H9 (cell line): ENCODE results near the gene HP. TPM values are rescaled to one million over a fixed set of nuclear protein-coding genes. Genes with fewer than 3 reads are reported as not detected.

Source experiments
- DNase-seq: peaks from one replicate; pipeline ENCODE4 v3.0.0-alpha.2; 2017
- H2AFZ ChIP-seq: one replicate; pipeline ENCODE4 v1.6.1; 2013; ENCODE audit warnings: mild to moderate bottlenecking, low read length, control low read depth, moderate library complexity
- H2AK5ac ChIP-seq: 2 replicates; pipeline ENCODE4 v1.6.1; 2013; ENCODE audit warnings: low read length, control low read depth, mixed read lengths; ENCODE audit not compliant: insufficient read length
- H2BK120ac ChIP-seq: one replicate; pipeline ENCODE4 v1.6.1; 2013; ENCODE audit warnings: low read depth, mild to moderate bottlenecking, low read length, control low read depth, inconsistent platforms; ENCODE audit not compliant: poor library complexity, severe bottlenecking
- H2BK12ac ChIP-seq: 2 replicates; pipeline ENCODE4 v1.6.1; 2013; ENCODE audit warnings: low read length, control low read depth, mixed read lengths, low read depth; ENCODE audit not compliant: insufficient read length
- H2BK15ac ChIP-seq: 2 replicates; pipeline ENCODE4 v1.6.1; 2013; ENCODE audit warnings: low read depth, low read length, control low read depth
- H2BK20ac ChIP-seq: one replicate; pipeline ENCODE4 v1.6.1; 2013; ENCODE audit warnings: low read depth, mild to moderate bottlenecking, low read length, control low read depth, inconsistent platforms; ENCODE audit not compliant: poor library complexity, severe bottlenecking
- H2BK5ac ChIP-seq: 2 replicates; pipeline ENCODE4 v1.6.1; 2013; ENCODE audit warnings: low read length, control low read depth, mixed read lengths; ENCODE audit not compliant: insufficient read length
- H3K14ac ChIP-seq: 2 replicates; pipeline ENCODE4 v1.6.1; 2013; ENCODE audit warnings: low read length, control low read depth; ENCODE audit not compliant: insufficient read depth
- H3K18ac ChIP-seq: 2 replicates; pipeline ENCODE4 v1.6.1; 2013; ENCODE audit warnings: low read depth, mild to moderate bottlenecking, mixed read lengths, low read length, control low read depth; ENCODE audit not compliant: insufficient read length
- H3K23ac ChIP-seq: 2 replicates; pipeline ENCODE4 v1.6.1; 2013; ENCODE audit warnings: low read length, control low read depth, mixed read lengths, low read depth; ENCODE audit not compliant: insufficient read length
- H3K23me2 ChIP-seq: 2 replicates; pipeline ENCODE4 v1.6.1; 2013; ENCODE audit warnings: low read depth, mild to moderate bottlenecking, mixed read lengths, low read length, control low read depth; ENCODE audit not compliant: insufficient read length, poor library complexity, severe bottlenecking
- H3K27ac ChIP-seq: 2 replicates; pipeline ENCODE4 v1.5.1; 2013; ENCODE audit warnings: low read length, control low read depth, mixed read lengths, low read depth; ENCODE audit not compliant: insufficient read length
- H3K27me3 ChIP-seq: 2 replicates; pipeline ENCODE4 v1.6.1; 2013; ENCODE audit warnings: low read length, control low read depth, inconsistent platforms; ENCODE audit not compliant: insufficient read depth
- H3K4ac ChIP-seq: 2 replicates; pipeline ENCODE4 v1.6.1; 2013; ENCODE audit warnings: low read depth, mild to moderate bottlenecking, control low read depth, inconsistent platforms, low read length, moderate library complexity
- H3K4me1 ChIP-seq: 2 replicates; pipeline ENCODE4 v1.6.1; 2013; ENCODE audit warnings: low read length, control low read depth, inconsistent platforms; ENCODE audit not compliant: insufficient read depth
- H3K4me2 ChIP-seq: 2 replicates; pipeline ENCODE4 v1.6.1; 2013; ENCODE audit warnings: low read length, control low read depth, mixed read lengths; ENCODE audit not compliant: insufficient read length, insufficient read depth
- H3K56ac ChIP-seq: 2 replicates; pipeline ENCODE4 v1.6.1; 2013; ENCODE audit warnings: low read depth, mild to moderate bottlenecking, mixed read lengths, low read length, control low read depth; ENCODE audit not compliant: insufficient read length
- H3K79me1 ChIP-seq: 2 replicates; pipeline ENCODE4 v1.6.1; 2013; ENCODE audit warnings: low read depth, mild to moderate bottlenecking, moderate library complexity, low read length, control low read depth, inconsistent platforms; ENCODE audit not compliant: insufficient read depth, poor library complexity, severe bottlenecking
- H3K79me2 ChIP-seq: 2 replicates; pipeline ENCODE4 v1.6.1; 2013; ENCODE audit warnings: low read length, control low read depth, inconsistent platforms; ENCODE audit not compliant: insufficient read depth
- H3K9ac ChIP-seq: 2 replicates; pipeline ENCODE4 v1.6.1; 2013; ENCODE audit warnings: low read length, control low read depth, mixed read lengths; ENCODE audit not compliant: insufficient read length; ENCODE audit errors: extremely low read depth
- H3K9me3 ChIP-seq: one replicate; pipeline ENCODE4 v1.6.1; 2013; ENCODE audit warnings: low read depth, low read length, inconsistent platforms; ENCODE audit not compliant: control insufficient read depth
- H3T11ph ChIP-seq: one replicate; pipeline ENCODE4 v1.6.1; 2013; ENCODE audit warnings: mild to moderate bottlenecking, low read length, control low read depth, inconsistent platforms
- H4K20me1 ChIP-seq: one replicate; pipeline ENCODE4 v1.6.1; 2013; ENCODE audit not compliant: control insufficient read depth, insufficient read length, insufficient read depth
- H4K5ac ChIP-seq: 2 replicates; pipeline ENCODE4 v1.6.1; 2013; ENCODE audit warnings: low read depth, mild to moderate bottlenecking, mixed read lengths, low read length, control low read depth; ENCODE audit not compliant: insufficient read length
- H4K8ac ChIP-seq: replicated peaks from 2 replicates; pipeline ENCODE4 v1.6.1; 2013; ENCODE audit warnings: low read length, control low read depth, mixed read lengths, low read depth; ENCODE audit not compliant: insufficient read length
- H4K91ac ChIP-seq: 2 replicates; pipeline ENCODE4 v1.6.1; 2013; ENCODE audit warnings: low read depth, mild to moderate bottlenecking, moderate library complexity, mixed read lengths, low read length, control low read depth; ENCODE audit not compliant: insufficient read length
- H3K27ac Mint-ChIP-seq, 3 experiments: 2 replicates in 2 of 3; 3 replicates in 1 of 3; pipeline ENCODE4 v1.8.0; 2020 to 2021; ENCODE audit warnings: mixed read lengths in 3 of 3, mild to moderate bottlenecking in 1 of 3, moderate library complexity in 1 of 3
- H3K27me3 Mint-ChIP-seq: 2 replicates; pipeline ENCODE4 v1.8.0; 2021; ENCODE audit warnings: low read depth, mild to moderate bottlenecking, moderate library complexity, mixed read lengths
- H3K36me3 Mint-ChIP-seq, 3 experiments: 2 replicates in 2 of 3; 3 replicates in 1 of 3; pipeline ENCODE4 v1.8.0; 2020 to 2021; ENCODE audit warnings: low read depth in 3 of 3, mixed read lengths in 3 of 3; ENCODE audit not compliant: insufficient read depth in 1 of 3
- H3K4me1 Mint-ChIP-seq, 2 experiments: 2 replicates each; pipeline ENCODE4 v1.8.0; 2020; ENCODE audit warnings: mixed read lengths in 2 of 2
- H3K4me3 Mint-ChIP-seq, 2 experiments: 2 replicates in 1 of 2; 3 replicates in 1 of 2; pipeline ENCODE4 v1.8.0; 2020 to 2021; ENCODE audit warnings: mild to moderate bottlenecking in 2 of 2, mixed read lengths in 2 of 2, moderate library complexity in 1 of 2
- H3K9me3 Mint-ChIP-seq, 2 experiments: 2 replicates in 1 of 2; 3 replicates in 1 of 2; pipeline ENCODE4 v1.8.0; 2020; ENCODE audit warnings: mild to moderate bottlenecking in 2 of 2, mixed read lengths in 2 of 2, moderate library complexity in 1 of 2
- WGBS: extraction: QIAGEN DNeasy Blood & Tissue Kit; methylation state at CpG from one replicate; pipeline ENCODE4 v1.1.7; 2013; ENCODE audit warnings: missing lambda C conversion rate, low lambda C conversion rate, mixed read lengths; ENCODE audit not compliant: insufficient read length; ENCODE audit errors: extremely low coverage; 5-methylcytosine and 5-hydroxymethylcytosine counted together
- total RNA-seq: library from RNA; stranded (reverse); gene quantifications from 2 replicates; pipeline ENCODE4 v1.2.1, GENCODE V29; 2021
- TF ChIP-seq, protein P1 (sequence below): fragments of 200-600 bp; sonication (generic); conservative IDR thresholded peaks from 3 replicates; pipeline ENCODE4 v1.8.0; 2021; ENCODE audit warnings: antibody characterized with exemption, mild to moderate bottlenecking

The HP gene
- total RNA-seq, 1 experiment from 2014 or later = not detected

DNA sequence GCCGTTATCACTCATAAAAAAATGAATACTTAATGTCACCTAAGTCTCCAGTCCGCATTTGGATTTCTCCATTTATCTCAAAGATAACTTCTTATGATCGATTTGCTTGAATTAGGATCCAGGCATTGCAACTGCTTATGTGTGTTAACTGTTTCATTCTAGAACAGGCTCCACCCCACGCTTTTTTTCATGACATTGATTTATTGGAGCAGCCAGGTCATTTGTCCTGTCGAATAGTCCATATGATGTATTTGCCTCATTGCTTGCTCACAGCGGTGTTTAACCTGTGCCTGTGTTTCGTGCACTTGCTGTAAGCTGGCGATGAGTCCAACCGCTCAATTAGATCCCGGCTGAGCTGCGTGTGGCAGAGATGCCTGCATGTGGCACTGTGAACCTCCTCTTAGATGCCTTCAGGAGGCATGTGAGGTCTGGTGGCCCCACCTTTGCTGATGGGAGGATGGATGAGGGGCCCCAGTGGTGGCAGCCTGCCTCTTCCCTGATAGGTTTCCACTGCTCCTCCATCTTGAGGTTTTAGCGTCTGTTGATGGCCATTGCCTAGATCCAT lies 55.7 kb downstream of the HP start:
- H2AK5ac ChIP-seq = no peak overlapping the region
- no peak overlapping the region for H4K5ac ChIP-seq
- no peaks in the 10 kb centered on the region for H3K4me1 ChIP-seq
- H3K27me3 ChIP-seq = no peaks in the 10 kb centered on the region
- no peak overlapping the region for H3K4me2 ChIP-seq
- H2BK12ac ChIP-seq = no peak overlapping the region
- H3K27ac ChIP-seq = no peak overlapping the region
- no peak overlapping the region for H3K23ac ChIP-seq
- H2BK15ac ChIP-seq = no peak overlapping the region
- H3K9me3 Mint-ChIP-seq = no peaks in the 10 kb centered on the region
- H3K23me2 ChIP-seq = no peaks in the 10 kb centered on the region
- H3K4me1 Mint-ChIP-seq = no peaks in the 10 kb centered on the region
- H3K9me3 ChIP-seq = no peaks in the 10 kb centered on the region
- no peak overlapping the region for H2AFZ ChIP-seq
- no peak overlapping the region for H3K4me3 Mint-ChIP-seq
- H3K18ac ChIP-seq = no peak overlapping the region
- no CpG with 5 or more reads among the region's 12 CpGs for WGBS
- no peak overlapping the region for H2BK20ac ChIP-seq
- no peak overlapping the region for H2BK5ac ChIP-seq
- H3K36me3 Mint-ChIP-seq = peaks cover 32 to 75% (median 74%) of the 10 kb centered on the region in 3 experiments
- TF ChIP-seq, protein P1, sequence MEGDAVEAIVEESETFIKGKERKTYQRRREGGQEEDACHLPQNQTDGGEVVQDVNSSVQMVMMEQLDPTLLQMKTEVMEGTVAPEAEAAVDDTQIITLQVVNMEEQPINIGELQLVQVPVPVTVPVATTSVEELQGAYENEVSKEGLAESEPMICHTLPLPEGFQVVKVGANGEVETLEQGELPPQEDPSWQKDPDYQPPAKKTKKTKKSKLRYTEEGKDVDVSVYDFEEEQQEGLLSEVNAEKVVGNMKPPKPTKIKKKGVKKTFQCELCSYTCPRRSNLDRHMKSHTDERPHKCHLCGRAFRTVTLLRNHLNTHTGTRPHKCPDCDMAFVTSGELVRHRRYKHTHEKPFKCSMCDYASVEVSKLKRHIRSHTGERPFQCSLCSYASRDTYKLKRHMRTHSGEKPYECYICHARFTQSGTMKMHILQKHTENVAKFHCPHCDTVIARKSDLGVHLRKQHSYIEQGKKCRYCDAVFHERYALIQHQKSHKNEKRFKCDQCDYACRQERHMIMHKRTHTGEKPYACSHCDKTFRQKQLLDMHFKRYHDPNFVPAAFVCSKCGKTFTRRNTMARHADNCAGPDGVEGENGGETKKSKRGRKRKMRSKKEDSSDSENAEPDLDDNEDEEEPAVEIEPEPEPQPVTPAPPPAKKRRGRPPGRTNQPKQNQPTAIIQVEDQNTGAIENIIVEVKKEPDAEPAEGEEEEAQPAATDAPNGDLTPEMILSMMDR = no peak
- no peaks in the 10 kb centered on the region for H3K27me3 Mint-ChIP-seq
- H3K4ac ChIP-seq = no peak overlapping the region
- H2BK120ac ChIP-seq = no peak overlapping the region
- H3K14ac ChIP-seq = no peak overlapping the region
- H3T11ph ChIP-seq = no peak overlapping the region
- no peaks in the 10 kb centered on the region for H3K79me1 ChIP-seq
- no peak for DNase-seq
- H3K79me2 ChIP-seq = no peaks in the 10 kb centered on the region
- no peak overlapping the region for H3K27ac Mint-ChIP-seq
- no peaks in the 10 kb centered on the region for H4K20me1 ChIP-seq
- H4K91ac ChIP-seq = no peak overlapping the region
- H3K56ac ChIP-seq = no peak overlapping the region
- no peak overlapping the region for H4K8ac ChIP-seq
- H3K9ac ChIP-seq = no peak overlapping the region

Other genes starting within 250 kb of the HP start
- gene AP1G1, start 245.7 kb upstream of the HP start, total RNA-seq = 79.2 and 83.1 TPM in 2 replicates
- gene ATXN1L, start 208.5 kb upstream of the HP start, total RNA-seq = 30.1 and 30.3 TPM in 2 replicates
- 11.6 and 12.5 TPM in 2 replicates for gene ZNF821, start 170.3 kb upstream of the HP start, total RNA-seq
- gene IST1, start 159.0 kb upstream of the HP start, total RNA-seq = 263 and 264 TPM in 2 replicates
- not detected in 2 replicates for gene PKD1L3, start 54.1 kb upstream of the HP start, total RNA-seq
- 16.4 and 18.8 TPM in 2 replicates for gene DHODH, start 45.8 kb upstream of the HP start, total RNA-seq
- gene HPR, start 8.7 kb downstream of the HP start, total RNA-seq = not detected in 2 replicates
- gene TXNL4B, start 39.1 kb downstream of the HP start, total RNA-seq = 9.9 and 10.3 TPM in 2 replicates
- 60.5 and 64.2 TPM in 2 replicates for gene DHX38, start 39.3 kb downstream of the HP start, total RNA-seq
- gene PMFBP1, start 117.7 kb downstream of the HP start, total RNA-seq = 1.6 and 2.7 TPM in 2 replicates